Measurements from ENCODE around the gene TMEM119.

Gene TMEM119

GRCh38 chr12:108603743-108604142 lies 5.9 kb upstream of the TMEM119 start:
- Histone ChIP-seq H3K4me3 (ENCODE audit: low read depth in 1 of 2, low read length in 1 of 2) (no peak overlapping the region), H3K36me3 (no peaks in the 10 kb centered on the region)

DNA sequence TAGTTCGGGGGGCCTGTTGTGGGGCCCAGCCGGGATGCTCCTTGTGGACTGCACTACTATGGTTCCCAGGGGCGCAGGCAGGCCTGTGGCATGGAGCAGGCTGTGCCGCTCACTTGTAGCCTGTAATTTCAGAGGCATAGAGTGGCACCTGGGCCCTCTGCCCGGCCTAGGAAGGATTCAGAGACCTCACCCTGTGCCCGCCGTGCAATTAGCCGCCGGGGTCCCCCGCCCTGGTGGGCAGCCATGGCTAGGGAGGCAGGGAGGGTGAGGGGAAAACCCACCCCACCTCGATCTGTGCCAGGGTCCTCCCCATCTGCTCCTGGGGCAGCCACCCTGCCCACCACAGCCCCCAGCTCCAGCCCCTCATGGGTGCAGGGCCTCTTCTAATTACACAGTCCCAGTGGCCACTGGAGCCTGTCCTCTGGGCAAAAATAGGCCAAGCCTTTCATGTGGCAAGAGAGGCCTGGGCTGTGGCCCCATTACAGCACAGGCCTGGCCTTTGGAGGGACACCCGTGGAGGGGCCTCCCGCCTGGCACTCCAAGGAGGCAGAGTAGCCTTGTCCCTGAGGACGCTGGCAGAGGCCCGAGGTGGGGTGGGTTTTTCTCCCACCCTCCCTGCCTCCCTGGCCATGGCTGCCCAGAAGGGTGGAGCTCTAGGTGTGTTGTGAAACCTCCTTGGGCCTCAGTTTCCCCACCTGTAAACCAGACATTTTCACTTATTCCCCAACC lies 5.3 kb upstream of the TMEM119 start:
- peaks cover 2% of the 10 kb centered on the region for H3K27me3 ChIP-seq
- H3K4me3 ChIP-seq (ENCODE audit: low read depth in 1 of 2, low read length in 1 of 2): no peak overlapping the region
- no peaks in the 10 kb centered on the region for H3K36me3 ChIP-seq
- TF ChIP-seq CTCF (IDR thresholded peaks at IDR 0.05): no peak
- no peaks in the 10 kb centered on the region for H3K4me1 ChIP-seq (ENCODE audit: control insufficient read depth in 1 of 2, insufficient read depth in 1 of 2, low read depth in 1 of 2, low read length in 1 of 2)
- H3K9me3 ChIP-seq: no peaks in the 10 kb centered on the region
- H3K27ac ChIP-seq: no peak overlapping the region

More at GRCh38 chr12:108603743-108604142, 5.9 kb upstream of the TMEM119 start:
- no peaks in the 10 kb centered on the region for H3K4me1 ChIP-seq (ENCODE audit: control insufficient read depth in 1 of 2, insufficient read depth in 1 of 2, low read depth in 1 of 2, low read length in 1 of 2)
- no peak overlapping the region for H3K27ac ChIP-seq
- TF ChIP-seq CTCF (IDR thresholded peaks at IDR 0.05): no peak
- no peaks in the 10 kb centered on the region for H3K9me3 ChIP-seq
- peaks cover 2% of the 10 kb centered on the region for H3K27me3 ChIP-seq

DNA sequence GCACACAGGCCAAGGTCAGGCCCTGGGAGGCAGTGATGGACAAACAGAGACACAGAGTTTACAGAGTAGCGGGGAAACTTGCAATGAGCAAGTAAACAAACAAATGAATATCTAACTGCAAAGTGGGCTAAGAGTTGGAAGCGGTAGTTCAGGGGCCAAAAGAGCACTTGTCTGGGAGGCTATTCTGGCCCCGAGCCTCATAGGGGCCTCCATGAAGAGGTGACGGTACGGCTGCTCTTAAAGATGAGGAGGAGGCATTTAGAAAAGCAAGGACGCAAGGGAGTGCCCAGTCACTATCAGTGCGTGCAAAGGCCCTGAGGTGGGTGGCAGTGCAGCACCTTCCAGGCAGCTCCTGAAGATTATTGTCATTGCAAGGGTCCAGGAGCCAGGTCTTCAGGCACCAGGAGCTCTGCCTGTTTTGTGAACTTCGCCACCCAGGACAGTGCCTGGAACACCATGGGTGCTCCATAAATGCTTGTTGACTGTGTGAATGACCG lies 4.4 kb upstream of the TMEM119 start:
- no peak overlapping the region for H3K4me3 ChIP-seq (ENCODE audit: low read depth in 1 of 2, low read length in 1 of 2)
- no peaks in the 10 kb centered on the region for H3K4me1 ChIP-seq (ENCODE audit: control insufficient read depth in 1 of 2, insufficient read depth in 1 of 2, low read depth in 1 of 2, low read length in 1 of 2)
- no peak overlapping the region for H3K27ac ChIP-seq
- no peaks in the 10 kb centered on the region for H3K9me3 ChIP-seq
- peaks cover 8% of the 10 kb centered on the region for H3K27me3 ChIP-seq
- H3K36me3 ChIP-seq: no peaks in the 10 kb centered on the region
- TF ChIP-seq CTCF (IDR thresholded peaks at IDR 0.05): no peak

DNA sequence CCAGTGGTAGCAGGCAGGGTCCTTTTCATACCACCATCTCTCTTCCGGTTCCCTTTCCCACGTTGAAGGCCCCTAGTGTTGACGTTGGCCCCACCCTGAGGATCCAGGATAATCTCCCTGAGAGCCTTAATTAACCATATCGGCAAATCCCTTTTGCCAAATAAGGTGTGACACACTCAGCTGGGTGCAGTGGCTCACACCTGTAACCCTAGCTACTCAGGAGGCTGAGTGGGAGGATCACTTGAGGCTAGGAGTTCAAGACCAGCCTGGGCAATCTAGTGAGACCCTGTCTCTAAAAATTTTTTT lies 2.8 kb upstream of the TMEM119 start:
- Histone ChIP-seq H3K27me3 (peaks cover 8% of the 10 kb centered on the region), H3K9me3 (no peaks in the 10 kb centered on the region), H3K4me1 (ENCODE audit: control insufficient read depth in 1 of 2, insufficient read depth in 1 of 2, low read depth in 1 of 2, low read length in 1 of 2) (no peaks in the 10 kb centered on the region), H3K27ac (no peak overlapping the region), H3K4me3 (ENCODE audit: low read depth in 1 of 2, low read length in 1 of 2) (no peak overlapping the region), H3K36me3 (no peaks in the 10 kb centered on the region)
- no peak for TF ChIP-seq CTCF (IDR thresholded peaks at IDR 0.05)

DNA sequence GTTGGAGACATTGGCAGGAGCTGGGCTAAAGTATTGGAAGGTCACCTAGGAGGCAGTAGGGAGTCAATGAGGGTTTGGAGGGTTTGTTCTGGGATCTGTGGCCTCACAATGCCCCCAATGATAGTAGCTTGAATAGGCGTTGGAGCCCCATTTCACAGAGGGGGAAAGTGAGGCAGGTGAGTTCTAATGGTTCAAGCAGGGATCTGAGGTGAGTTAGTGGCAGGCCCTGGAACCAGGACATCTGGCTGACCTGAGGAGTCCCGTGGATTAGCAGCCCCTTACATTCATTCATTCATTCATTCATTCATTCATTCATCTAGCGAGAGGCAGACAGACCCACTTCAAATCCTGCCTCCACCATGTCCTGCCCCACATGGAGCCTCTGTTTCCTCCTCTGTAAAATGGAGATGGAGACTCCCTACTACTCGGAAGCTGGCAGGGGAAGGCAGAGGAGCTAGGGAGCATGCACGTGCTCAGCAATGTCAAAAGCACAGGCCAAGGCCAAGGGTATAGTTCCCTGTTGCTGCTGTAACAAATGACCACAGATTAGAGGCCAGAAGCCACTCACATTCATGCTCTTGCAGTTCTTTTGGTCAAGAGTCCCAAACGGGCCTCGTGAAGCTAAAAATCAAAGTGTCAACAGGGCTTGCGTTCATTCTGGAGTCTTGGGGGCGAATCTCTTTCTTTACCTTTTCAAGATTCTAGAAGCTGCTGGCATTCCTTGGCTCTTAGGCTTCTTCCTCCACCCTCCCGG lies 2.2 kb upstream of the TMEM119 start:
- Histone ChIP-seq H3K27ac (no peak overlapping the region), H3K4me3 (ENCODE audit: low read depth in 1 of 2, low read length in 1 of 2) (no peak overlapping the region), H3K4me1 (ENCODE audit: control insufficient read depth in 1 of 2, insufficient read depth in 1 of 2, low read depth in 1 of 2, low read length in 1 of 2) (no peaks in the 10 kb centered on the region), H3K9me3 (no peaks in the 10 kb centered on the region), H3K27me3 (peaks cover 8% of the 10 kb centered on the region), H3K36me3 (no peaks in the 10 kb centered on the region)
- TF ChIP-seq CTCF (IDR thresholded peaks at IDR 0.05): no peak

Measured in neutrophil (primary cell).